Dermis microvascular lymphatic vessel endothelial cell (primary cell): Measurements from ENCODE around the gene SLC25A26. TPM values are rescaled to one million over a fixed set of nuclear protein-coding genes. Genes with fewer than 3 reads are reported as not detected.

Experiments used
- DNase-seq, 2 donors: peaks; one replicate each; pipeline versions ENCODE4 v3.0.0 to v3.0.0-alpha.2; 2010; ENCODE audit warnings: low read depth in 2 of 2
- total RNA-seq: library from RNA; depleted of rRNA; stranded (reverse); fragments of >200 nt; gene quantifications from 2 replicates; pipeline ENCODE4 v1.2.1, GENCODE V29; 2014

The SLC25A26 gene
- total RNA-seq, 1 donor from 2014 or later, result 17.6 TPM

- peak in 1 of 2 donors; percentile 15 for DNase-seq
Measured at GRCh38 chr3:66394019-66394752, 173.4 kb downstream of the SLC25A26 start.

DNA sequence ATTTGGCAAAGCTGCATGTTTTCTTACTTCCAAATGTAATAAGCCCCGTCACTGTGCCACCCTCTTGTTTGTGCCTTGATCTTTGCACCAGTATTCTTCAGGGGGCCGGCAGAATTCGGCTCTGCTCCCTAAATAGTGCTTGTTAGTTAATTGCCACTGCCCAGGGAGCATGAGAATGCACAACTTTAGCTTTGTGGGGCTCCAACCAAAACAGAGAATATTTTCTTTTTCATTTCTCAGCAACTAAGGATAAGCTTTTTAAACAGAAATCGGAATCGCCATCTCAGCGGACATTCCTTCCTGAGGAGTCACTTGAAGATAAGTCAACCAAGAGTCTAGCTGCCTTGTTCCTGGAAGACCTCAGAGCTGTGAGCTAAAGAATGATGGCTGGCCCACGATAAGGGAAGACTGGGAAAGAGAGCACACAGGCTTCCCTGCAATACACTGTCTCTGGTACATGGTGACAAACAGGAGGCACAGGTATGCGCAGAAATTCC lies 174.0 kb downstream of the SLC25A26 start:
- DNase-seq, result peak in 1 of 2 donors; percentile 13

GRCh38 chr3:66395635-66396034 lies 174.8 kb downstream of the SLC25A26 start:
- no peak for DNase-seq

DNA sequence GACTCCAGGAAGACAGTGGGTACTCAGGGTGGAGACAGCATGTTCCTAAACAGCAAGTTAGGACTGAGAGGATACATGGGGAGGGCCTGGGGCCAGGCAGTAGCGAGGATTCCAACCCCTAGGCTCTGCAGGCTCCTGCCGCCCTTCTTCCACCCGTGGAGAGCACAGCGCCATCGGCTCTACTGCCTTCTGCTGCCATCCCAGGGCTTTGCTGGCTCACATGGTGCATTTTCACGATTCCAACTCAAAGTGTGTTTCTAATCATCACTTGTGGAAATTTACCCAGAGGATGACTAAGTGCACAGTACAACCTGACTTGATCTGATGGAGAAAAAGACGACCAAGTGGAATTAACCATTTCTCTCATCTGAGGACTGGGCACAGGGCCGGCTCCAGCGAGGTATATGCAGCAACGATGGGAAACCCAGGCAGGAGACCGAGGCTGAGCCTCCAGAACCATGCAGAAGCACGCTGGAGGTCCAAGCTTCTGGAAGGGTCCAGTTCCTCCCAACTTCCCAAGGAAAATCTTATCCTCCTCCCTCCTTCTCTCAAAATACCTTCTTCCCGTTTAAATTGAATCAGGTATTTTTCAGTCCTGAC lies 175.5 kb downstream of the SLC25A26 start:
- DNase-seq, result no peak

- no peak for DNase-seq
Measured at GRCh38 chr3:66396888-66397287, 176.1 kb downstream of the SLC25A26 start.

GRCh38 chr3:66397745-66398144 lies 176.9 kb downstream of the SLC25A26 start:
- DNase-seq, result no peak

DNA sequence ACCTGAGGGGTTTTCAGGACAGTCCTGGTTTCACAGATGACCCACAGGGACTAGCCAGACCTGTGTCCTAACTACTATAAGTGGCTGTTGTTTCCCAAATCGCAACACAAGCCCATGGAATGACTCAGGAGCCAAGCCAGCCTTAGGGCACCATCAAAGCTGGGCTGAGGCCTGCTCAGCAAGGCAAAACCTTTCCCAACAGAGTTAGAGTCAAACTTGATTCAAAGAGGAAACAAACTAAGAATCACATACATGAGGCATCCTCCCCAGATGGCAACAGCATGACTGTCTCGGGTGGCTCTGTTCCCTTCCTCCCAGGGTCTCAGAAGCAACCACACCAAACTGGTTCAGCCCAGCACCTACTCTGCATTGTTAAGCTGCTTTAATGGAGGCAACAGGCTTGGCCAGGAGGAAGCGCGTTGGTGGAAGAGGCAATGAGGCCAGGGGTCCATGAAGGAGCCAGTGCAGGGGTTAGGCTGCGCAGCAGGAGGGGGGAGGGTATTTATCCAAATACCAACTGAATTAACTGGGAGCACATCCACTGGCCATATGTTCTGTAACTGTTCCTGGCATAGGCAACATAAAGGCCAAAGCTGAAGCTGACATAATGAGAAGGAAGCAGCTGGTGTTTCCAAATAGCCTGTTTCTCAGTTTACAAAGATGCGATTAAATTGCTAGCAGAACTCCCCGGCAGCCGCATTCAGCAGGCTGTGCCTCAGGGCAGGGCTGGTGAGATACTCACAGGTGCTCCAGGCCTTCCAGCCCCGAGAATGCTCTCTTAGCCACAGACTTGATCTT lies 177.6 kb downstream of the SLC25A26 start:
- no peak for DNase-seq

GRCh38 chr3:66399529-66400232 lies 178.9 kb downstream of the SLC25A26 start:
- DNase-seq, result no peak

DNA sequence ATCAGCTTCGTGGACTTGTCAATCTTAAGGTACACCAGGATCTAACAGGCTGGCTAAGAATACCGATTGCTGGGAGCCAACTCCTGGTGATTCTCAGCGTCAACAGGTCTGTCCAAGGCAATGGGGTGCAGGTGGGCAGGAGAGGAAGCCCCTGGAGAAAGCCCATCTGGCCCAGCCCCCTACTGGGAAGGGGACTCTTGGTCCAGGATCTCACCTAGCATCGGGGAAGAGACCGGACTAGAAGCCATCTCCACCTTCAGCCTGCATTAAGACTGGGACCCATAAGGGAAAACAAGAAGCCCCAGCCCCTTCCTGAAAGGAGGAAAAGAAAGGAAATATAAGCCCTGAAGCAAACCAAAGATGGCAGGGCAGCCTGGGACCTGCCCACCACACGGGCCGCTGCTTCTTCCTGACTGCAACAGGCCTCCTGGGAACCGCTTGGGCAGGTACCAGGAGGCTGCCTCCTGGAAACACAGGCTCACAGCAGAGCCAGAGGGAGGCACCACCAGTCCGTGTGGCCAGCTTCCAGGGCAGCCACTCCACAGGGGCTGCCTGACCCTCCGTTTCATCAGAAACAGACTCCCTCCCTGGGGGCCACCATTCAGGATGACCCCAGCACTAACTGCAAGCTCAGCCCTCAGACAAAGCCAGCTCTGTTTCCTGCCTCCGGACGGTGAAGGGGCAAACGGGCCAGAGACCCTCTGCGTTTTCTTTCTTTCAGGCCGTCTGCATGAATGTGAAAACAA lies 179.8 kb downstream of the SLC25A26 start:
- DNase-seq, result peak in 1 of 2 donors; percentile 6

DNA sequence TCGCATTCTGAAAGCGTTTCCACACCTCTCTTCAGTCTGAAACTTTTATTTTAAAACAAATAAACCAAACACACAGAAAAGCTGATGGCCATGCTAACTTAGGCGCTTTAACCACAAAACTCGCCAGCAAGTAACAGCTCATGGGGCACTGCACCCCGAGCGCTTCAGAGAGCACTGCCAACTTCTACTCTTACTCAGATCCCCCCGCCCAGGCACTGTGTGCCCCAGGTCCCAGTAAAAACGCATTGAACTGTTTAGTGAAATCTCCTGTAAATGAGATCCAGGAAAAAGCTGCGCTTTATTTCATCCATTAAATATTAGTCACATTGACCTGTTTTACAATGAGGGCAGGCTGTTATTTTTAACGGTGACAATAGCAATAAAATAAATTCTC lies 180.4 kb downstream of the SLC25A26 start:
- DNase-seq, result no peak

DNA sequence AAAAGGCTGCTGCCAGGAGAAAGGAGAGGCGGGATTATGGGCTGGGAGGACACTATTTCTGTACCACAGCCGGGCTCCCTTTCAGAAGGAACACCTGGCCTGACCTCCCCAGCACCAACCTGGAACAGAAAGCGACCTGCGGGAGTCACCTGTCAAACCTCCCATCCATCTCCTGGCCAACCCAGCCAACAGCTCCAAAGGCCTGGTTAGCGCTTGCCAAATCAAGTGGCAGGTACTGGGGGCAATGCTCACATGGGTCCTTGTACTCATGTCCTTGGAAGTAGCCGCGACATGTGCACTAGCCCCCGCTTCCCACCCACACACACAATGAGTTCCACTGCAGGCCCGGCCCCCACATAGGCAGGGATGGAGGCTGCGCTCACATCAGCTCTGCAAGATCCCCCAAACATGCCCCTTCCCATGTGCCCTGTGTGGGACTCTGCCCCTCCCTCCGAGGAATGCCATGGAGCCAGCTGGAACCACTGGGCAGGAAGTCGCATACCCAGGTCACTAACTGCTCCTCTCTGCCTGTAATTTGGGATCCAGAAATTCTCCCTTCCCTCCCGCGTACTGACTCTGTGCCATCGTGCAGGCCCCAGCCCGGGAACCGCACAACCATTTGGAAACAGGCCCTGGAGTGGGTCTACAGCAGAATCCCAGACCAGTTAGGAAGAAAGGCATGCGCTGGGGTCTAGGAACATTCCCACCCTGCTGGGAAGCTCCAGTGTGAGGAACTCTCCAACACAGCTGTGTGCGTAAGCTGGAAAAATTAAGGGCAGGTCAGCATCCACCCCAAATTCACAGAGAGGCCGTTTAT lies 181.1 kb downstream of the SLC25A26 start:
- no peak for DNase-seq

DNA sequence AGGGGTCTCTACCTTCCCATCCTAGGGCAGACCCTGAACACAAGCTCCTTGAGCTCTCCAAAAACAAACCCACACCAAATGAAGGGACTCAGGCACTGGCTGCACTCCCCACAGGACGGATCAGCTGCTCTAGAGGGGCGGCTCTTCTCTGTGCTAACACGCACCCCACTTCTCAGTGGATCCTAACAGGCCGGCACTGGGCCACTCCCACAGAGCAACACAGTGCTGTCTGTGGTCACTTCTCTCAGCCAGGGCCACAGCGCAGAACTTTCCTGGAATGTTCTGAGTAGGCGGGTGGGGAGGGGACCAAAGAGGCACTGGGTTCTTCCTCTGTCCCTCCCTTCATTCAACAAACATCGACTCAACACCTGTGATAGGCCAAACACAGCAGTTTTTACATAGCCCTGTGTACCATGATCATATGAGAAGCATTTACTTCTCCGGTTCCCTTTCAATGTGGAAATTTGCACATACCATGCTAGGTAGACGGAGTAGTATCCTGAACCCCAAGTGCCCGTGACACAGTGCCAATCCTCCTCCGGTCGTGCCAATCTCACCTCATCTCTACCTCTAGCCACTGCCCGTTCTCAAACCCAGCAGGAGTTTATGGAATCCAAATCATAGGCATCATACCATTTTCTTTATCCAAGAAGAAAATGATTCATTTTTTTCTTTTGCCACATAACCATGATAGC lies 181.9 kb downstream of the SLC25A26 start:
- DNase-seq, result no peak

DNA sequence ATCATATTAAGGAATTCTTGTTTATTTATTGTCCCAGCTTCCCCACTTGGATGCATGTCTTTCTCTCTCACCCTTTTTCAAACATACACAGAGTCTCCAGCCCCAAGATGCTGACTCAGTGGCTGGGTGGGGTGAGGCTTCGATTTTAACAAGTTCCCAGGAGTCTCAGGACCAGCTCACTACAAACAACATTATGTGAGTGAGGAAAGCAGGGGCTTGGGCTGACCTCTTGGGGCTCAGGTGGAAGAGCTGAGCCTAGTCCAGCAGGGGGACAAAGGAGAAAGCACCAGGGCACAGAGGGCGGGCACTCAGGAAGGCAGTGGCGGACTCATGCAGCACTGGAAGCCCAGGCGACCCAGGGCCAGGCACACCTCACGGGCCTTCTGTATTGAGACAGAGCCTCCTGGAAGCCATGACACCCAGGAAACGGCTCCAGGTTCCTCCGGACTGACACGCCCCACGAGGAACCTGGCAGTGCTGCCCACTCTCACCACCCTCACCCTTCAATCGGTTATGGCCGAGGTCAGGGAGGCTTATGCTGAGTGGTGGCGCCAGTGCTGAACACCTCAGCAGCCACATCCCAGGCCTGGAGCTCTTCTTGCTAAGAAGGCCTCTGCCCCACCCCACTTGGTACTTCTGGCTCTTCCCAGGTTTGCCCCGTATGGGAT lies 182.7 kb downstream of the SLC25A26 start:
- DNase-seq, result no peak

DNA sequence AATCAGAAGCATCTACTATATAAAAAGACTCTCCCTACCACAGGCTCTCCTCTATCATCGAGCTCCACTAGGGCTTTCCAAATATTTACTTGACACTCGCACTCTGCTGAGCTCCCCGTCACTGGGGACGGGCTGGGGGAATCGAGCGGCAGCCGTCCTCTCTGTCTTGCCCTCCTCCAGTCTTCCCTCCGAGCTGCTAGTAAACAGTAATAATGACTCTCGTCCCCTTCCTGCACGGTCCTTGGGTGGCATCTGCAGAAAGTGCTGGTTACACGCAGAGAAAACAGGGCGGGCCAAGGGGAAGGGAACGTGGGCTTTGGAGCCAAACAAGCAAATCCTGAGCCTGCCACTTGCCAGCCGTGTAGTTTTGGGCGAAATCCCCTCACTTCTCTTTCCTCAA lies 183.4 kb downstream of the SLC25A26 start:
- DNase-seq, result no peak

- no peak for DNase-seq
Measured at GRCh38 chr3:66404903-66405700, 184.3 kb downstream of the SLC25A26 start.

DNA sequence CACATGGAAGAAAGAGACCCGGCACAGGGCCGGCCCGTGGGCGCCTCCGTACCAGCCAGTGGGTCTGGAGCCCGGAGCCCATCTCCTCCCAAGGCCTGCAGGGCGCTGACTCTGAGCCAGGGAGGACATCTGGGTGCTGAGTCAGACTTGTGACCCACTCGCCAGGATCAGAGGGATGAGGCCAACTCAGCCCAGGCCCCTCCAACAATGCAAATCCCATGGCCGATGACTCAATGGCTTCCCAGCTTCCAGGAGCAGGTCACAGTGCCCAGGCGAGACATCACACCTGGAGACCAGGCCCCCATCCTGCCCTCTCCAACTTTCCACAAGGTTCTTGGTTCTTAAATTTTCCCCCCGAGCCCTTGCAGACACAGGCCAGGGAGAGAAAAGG lies 184.9 kb downstream of the SLC25A26 start:
- DNase-seq, result no peak

DNA sequence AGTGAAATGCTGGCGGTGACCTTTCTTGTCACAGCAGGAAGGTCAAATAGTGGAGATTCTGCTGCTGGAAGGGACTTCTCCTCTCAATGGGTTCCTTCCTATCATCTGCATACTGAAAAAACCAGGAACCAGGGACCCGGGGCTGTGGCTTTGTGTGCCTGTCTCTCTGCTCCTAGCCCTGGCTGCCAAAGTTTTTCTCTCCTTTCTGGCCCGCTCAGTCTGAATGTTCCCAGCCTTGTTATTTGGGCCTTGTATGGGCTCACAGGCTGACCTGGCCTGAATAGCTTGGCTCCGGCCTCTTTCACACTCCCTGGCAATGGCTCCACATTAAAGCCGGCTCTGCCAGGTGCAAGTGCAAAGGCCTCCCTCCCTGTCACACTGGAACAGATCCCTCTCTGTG lies 185.4 kb downstream of the SLC25A26 start:
- no peak for DNase-seq
